ENCODE results near the gene F11. TPM values are rescaled to one million over a fixed set of nuclear protein-coding genes. Genes with fewer than 3 reads are reported as not detected.
A peak's percentile ranks its signal among the peaks of the same experiment; 100 is the strongest.

The F11 gene
- total and polyA plus RNA-seq, 2 experiments from 2014 or later: not detected

DNA sequence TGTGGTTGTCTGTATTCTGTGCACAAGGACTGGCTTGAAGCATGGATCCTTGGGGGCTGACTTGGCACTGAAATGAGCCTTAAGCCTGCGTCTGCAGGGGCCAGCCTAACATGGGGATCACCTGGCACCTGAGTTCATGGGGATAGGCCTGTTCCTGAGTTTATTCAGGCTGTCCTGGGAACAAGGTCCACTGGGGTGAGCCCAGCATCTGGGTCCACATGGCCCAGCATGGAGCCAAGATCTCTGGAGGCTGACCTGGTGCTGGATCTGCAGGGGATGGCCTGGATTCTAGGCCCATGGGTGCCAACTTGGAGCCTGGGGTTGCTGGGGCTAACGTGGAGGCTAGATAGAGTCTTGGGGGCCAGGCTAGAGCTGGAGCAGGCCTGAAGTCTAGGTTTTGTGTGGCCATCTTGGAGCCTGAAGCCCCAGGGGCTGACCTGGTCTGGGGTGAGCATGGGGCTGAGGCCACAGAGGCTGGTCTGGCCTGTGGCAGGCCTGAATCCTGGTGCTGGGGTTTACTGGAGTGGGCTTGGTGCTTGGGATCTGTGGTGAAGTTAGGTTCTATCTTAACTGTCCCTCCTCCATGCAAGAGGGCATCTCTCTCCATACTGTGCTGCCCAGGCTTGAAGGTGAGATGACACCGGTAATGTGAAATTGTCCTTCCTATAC lies 39.3 kb upstream of the F11 start:
- Histone ChIP-seq H3K27ac (no peak overlapping the region), H3K27me3 (no peaks in the 10 kb centered on the region), H3K4me3 (no peak overlapping the region), H3K36me3 (no peaks in the 10 kb centered on the region), H3K9me3 (ENCODE audit: low read depth) (no peaks in the 10 kb centered on the region), H3K4me1 (ENCODE audit: low read depth) (no peaks in the 10 kb centered on the region)
- TF ChIP-seq, protein P1, sequence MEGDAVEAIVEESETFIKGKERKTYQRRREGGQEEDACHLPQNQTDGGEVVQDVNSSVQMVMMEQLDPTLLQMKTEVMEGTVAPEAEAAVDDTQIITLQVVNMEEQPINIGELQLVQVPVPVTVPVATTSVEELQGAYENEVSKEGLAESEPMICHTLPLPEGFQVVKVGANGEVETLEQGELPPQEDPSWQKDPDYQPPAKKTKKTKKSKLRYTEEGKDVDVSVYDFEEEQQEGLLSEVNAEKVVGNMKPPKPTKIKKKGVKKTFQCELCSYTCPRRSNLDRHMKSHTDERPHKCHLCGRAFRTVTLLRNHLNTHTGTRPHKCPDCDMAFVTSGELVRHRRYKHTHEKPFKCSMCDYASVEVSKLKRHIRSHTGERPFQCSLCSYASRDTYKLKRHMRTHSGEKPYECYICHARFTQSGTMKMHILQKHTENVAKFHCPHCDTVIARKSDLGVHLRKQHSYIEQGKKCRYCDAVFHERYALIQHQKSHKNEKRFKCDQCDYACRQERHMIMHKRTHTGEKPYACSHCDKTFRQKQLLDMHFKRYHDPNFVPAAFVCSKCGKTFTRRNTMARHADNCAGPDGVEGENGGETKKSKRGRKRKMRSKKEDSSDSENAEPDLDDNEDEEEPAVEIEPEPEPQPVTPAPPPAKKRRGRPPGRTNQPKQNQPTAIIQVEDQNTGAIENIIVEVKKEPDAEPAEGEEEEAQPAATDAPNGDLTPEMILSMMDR (IDR thresholded peaks at IDR 0.05; ENCODE audit: low read depth, low read length): no peak
- DNase-seq (ENCODE audit: low read depth in 1 of 2, low spot score in 1 of 2): no peak

DNA sequence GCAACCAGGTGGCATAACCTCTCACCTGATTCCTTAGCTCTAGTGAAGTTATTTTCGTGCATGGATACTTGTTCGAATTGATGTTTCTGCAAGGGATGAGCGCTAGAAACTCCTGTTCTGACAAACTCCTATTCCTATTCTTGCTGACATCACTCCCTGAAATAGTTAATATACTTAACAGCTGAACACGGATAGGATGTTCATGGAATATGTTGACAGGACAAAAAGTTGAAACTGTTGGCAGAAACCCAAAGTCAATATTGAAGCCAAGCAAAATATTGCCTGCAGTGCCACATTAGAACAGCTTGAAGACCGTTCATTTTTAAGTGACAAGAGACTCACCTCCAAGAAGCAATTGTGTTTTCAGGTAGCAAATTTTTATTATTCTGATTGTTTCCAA lies 38.8 kb upstream of the F11 start, which contains the start of gene KLKB1:
Gene KLKB1 (plus strand): TSS at position 287 of the 400 bp plus-strand sequence. CDS start 689 bp downstream, outside the sequence.
- TF ChIP-seq, protein P1 (IDR thresholded peaks at IDR 0.05; ENCODE audit: low read depth, low read length): no peak

DNA sequence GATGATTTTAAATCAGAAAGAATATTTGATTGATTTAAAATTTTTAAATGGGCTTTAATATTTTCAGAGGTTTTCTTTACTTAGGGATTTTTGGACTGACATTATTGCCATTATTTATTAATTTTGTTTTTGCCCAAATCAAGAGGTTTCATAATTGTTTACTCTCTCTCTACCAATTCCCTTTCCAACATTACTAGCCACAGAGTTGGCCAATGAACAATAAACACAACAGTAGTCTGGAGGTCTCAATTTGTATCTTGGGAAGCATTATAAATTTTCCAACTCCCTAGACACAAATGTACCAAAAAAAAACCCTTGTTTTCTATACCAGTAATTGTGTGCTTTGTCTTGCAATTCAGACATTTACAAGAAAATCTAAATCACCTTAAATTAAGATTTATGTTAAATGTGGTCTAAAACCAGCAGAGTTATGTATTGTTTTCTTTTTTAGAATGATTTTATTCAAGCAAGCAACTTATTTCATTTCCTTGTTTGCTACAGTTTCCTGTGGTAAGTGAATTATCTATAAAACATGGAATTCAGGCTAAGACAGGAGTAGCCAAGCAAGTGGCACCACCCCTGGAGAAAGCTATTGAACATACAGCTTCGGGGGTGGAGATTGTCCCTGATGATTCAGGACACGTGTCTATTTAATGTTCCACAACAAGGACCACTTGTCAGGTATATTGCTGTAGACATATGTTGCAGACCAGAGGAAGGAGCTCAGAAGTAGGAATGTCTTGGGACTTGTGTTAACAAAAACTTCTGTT lies 38.1 kb upstream of the F11 start:
- no peaks in the 10 kb centered on the region for H3K4me1 ChIP-seq (ENCODE audit: low read depth)
- no peak overlapping the region for H3K27ac ChIP-seq
- no peak overlapping the region for H3K4me3 ChIP-seq
- TF ChIP-seq, protein P1 (IDR thresholded peaks at IDR 0.05; ENCODE audit: low read depth, low read length): no peak
- DNase-seq (ENCODE audit: low read depth in 1 of 2, low spot score in 1 of 2): peak in 1 of 2 donors; percentile 11
- H3K9me3 ChIP-seq (ENCODE audit: low read depth): no peaks in the 10 kb centered on the region
- no peaks in the 10 kb centered on the region for H3K36me3 ChIP-seq
- H3K27me3 ChIP-seq: no peaks in the 10 kb centered on the region

More for the DNA sequence above, 38.8 kb upstream of the F11 start, which contains the start of gene KLKB1:
- Histone ChIP-seq H3K9me3 (ENCODE audit: low read depth) (no peaks in the 10 kb centered on the region), H3K36me3 (no peaks in the 10 kb centered on the region), H3K4me1 (ENCODE audit: low read depth) (no peaks in the 10 kb centered on the region), H3K27ac (no peak within 1 kb of the TSS), H3K4me3 (no peak within 1 kb of the TSS), H3K27me3 (no peaks in the 10 kb centered on the region)
- DNase-seq (ENCODE audit: low read depth in 1 of 2, low spot score in 1 of 2): peak in 1 of 2 donors; percentile 34

DNA sequence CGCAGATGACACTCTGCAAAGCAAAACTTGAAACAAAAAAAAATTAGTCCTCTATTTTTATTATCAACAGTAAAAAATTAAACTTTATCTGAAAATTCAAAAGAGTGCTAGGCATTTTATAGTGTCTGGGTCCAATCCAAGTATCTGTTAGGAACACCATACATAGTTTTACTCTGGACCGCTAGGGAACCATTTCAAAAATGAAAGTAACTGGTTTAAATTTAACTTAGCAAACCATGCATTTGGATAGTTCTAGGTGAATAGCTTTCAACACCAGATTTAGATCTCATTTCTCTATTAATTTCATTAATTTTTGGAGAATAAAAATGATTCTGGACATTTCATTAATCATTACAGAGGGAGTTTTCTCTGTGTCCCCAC lies 37.5 kb upstream of the F11 start:
- Histone ChIP-seq H3K27ac (no peak overlapping the region), H3K27me3 (no peaks in the 10 kb centered on the region), H3K36me3 (no peaks in the 10 kb centered on the region), H3K9me3 (ENCODE audit: low read depth) (no peaks in the 10 kb centered on the region), H3K4me1 (ENCODE audit: low read depth) (no peaks in the 10 kb centered on the region), H3K4me3 (no peak overlapping the region)
- TF ChIP-seq, protein P1 (IDR thresholded peaks at IDR 0.05; ENCODE audit: low read depth, low read length): no peak
- DNase-seq (ENCODE audit: low read depth in 1 of 2, low spot score in 1 of 2): peak in 1 of 2 donors; percentile 15

DNA sequence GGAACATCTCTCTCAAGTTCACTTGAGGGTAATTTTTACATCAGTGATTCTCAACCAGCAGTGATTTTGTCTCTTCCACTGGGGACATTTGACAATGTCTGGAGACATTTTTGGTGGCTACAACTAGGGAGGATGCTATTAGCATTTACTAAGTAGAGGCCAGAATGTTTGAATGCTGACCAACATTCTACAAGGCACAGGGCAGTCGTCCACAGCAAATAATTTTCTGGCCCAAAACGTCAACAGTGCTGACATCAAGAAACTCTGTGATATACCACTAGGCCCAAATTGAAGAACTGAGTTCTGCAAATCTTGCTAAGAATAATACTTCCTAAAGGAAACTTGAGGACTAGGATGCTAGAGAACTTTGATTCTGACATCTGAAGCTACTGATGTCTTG lies 31.6 kb upstream of the F11 start:
- Histone ChIP-seq H3K27me3 (no peaks in the 10 kb centered on the region), H3K27ac (no peak overlapping the region), H3K9me3 (ENCODE audit: low read depth) (no peaks in the 10 kb centered on the region), H3K36me3 (no peaks in the 10 kb centered on the region), H3K4me3 (no peak overlapping the region), H3K4me1 (ENCODE audit: low read depth) (no peaks in the 10 kb centered on the region)
- DNase-seq (ENCODE audit: low read depth in 1 of 2, low spot score in 1 of 2): no peak
- TF ChIP-seq, protein P1 (IDR thresholded peaks at IDR 0.05; ENCODE audit: low read depth, low read length): no peak
